ENCODE results near the gene MTCH2. TPM values are rescaled to one million over a fixed set of nuclear protein-coding genes. Genes with fewer than 3 reads are reported as not detected.

MTCH2 gene
- 61.4 and 64.6 TPM in 2 replicates for total RNA-seq

DNA sequence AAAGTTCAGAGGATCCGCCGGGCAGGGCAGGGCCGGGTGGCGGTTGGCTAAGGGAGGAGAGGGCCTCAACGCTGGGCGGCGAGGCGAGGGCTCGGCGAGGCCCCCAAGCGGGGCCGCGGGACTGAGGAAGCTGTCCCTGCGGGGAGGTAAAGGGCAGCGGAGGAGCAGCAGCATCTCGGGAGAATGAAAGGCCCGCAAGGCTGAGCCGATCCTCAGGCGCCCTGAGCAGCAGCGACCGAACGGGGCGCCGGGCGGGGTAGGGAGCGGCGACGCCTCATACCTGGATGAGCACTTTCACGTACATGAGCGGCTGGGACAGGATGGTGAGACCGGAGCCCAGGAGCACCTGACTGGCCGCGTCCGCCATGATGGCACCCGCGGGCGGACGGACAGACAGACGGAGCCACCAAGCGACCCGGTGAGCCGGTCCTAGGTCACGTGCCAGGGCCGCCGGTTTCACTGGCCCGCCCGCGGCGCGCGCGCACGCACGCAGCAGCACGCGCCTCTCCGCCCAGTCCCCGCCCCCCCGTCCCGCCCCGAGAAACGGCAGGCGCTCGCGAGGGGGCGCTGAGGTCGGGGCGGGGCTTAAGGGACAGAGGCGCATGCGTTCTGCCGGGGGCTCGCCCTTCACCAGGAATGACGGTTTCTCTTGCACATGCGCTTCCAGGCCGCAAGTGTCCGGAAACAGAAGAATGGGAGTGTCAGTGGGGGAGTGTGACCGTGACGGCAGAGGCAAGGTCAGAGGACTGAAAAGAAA, at the start of gene MTCH2:
Gene MTCH2 (minus strand): TSS at position 461 of the 757 bp plus-strand sequence. CDS start 94 bp downstream, at position 367.

DNA sequence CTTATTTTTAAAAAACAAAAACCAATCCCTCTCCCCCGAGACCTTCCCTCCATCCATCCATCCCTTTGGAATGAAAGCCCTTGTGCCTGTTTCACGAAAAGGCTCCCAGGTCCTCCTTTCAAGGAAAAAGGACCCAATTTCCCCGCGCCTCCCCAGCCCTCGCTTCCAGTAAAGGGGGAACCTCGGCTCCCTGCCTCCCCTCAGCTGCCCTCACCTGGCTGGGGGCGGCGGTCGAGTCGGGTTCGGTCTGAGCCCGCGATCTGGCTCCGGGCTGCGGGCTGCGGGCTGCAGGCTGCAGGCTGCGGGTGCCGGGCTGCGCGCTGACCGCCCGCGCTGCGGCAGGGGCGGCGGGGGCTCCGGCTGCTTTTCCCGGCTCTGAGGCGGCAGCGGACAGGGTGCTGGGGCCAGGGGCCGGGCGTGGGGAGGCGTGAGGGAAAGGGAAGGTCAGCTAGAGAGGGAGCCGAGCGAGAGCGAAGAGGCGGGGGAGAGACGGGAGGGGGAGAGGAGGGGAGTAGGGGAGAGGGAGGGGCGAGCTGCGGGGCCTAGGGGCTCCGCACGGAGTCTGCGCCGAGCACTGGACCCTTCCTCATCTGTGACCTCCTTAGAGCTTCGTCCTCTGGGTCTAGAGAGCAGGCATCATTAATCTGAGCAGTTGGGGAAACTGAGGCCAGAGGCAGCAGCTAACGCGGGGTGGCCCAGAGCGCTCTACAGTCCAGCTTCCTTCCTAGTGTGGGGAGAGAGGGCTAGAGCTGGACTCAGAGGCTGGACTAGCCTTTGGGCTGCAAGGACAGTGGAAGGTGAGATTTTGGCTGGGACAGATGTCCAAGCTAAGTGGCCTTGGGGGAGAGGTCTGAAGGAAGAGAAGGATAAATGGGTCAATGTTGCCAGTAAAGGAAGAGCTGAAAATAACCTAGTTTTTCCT, 48.2 kb downstream of the MTCH2 start, which contains the start of gene C1QTNF4:
Gene C1QTNF4 (minus strand): TSS at position 478 of the 922 bp plus-strand sequence. CDS start 3,601 bp downstream, outside the sequence.

DNA sequence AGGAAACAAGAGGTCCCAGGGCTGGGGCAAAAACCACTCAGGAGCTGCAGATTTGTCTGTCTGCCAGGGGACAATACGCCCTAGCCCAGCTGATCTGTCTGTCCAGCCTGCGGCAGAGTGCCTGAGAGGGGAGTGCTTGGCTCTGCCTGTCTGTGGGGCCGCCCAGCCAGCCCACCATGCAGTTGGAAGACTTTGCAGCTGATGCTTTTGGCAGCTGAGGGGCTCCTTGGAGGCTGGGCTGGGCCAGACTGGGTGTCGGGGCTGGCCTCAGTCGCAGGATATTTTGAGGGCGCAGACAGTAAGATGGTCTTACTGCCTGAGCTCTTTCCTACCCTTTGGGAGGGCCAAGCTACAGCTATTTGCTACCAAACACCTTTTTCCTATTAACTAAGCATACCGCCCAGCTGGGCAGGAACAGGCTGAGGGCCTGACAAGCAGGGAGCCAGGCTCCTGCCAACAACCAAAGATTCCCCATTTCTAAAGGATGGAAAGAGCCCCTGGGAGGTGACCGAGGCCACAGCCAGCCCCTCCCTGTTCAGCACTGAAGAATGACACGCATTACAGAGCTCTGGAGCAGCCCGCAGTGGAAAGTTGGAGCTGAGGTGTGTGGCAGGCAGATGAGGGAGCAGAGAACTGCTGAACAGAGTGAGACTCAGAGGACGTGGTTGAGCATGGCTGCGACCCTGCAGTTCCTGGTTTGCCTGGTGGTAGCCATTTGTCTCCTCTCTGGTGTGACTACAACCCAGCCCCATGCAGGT, 56.1 kb downstream of the MTCH2 start, which contains the start of gene FAM180B:
Gene FAM180B (plus strand): TSS at position 581 of the 758 bp plus-strand sequence. CDS start 91 bp downstream, at position 672.

DNA sequence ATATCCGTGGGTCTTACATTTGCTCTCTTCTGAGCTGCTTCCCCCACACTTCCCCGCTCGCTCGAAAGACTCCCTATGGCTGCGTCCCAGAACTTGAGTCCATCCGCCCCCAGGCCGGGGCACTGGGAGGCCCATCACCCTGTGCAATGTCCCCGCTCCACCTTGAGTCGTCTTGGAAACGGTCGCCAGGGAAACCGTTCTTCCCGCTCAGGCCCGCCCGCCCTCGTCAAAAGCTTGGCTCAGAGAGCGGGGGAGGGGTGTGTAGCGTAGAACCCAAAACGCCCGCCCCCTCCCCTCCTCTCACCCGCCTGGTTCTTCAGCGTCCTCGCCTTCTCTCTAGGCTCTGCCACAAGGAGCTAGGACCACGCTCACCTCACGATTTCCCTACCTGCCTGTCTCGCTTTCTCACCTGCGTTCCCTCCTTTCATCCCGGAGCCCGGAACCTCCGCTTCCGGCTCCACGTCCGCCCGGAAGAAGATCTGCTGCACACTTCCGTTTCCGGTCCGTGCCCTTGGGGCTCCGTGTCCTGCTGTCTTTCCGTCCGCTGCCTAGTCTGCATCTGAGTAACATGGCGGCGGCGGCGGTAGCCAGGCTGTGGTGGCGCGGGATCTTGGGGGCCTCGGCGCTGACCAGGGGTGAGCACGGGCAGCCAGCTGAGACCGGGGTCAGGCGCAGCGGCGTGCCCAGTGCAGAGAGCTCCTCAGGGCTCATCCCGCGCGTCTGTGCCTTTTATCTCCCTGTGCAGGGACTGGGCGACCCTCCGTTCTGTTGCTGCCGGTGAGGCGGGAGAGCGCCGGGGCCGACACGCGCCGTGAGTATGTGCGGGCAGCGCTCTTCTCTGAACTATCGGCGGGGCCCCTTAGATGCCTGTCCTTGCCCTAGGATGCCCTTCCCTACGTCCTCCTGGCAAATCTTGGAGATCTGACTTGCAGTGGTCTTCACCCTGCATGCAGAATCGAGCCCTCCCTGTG, 63.5 kb downstream of the MTCH2 start, which contains the start of the genes KBTBD4 and NDUFS3:
Gene KBTBD4 (minus strand): TSS at position 447 of the 971 bp plus-strand sequence. CDS start 19 bp downstream, at position 428.
Gene NDUFS3 (plus strand): TSS at position 551 of the 971 bp plus-strand sequence. CDS start 18 bp downstream, at position 569.

Other genes starting within 250 kb of the MTCH2 start
- gene SLC39A13, start 234.0 kb downstream of the MTCH2 start, total RNA-seq: 111 and 118 TPM in 2 replicates
- gene PSMC3, start 216.1 kb downstream of the MTCH2 start, total RNA-seq: 105 and 200 TPM in 2 replicates
- gene RAPSN, start 193.4 kb downstream of the MTCH2 start, total RNA-seq: 3.6 TPM in 1 of 2 replicates, not detected in the other
- 58.6 and 60.2 TPM in 2 replicates for gene CELF1, start 89.4 kb downstream of the MTCH2 start, total RNA-seq
- 115 and 134 TPM in 2 replicates for gene PTPMT1, start 77.0 kb downstream of the MTCH2 start, total RNA-seq
- gene KBTBD4, start 63.6 kb downstream of the MTCH2 start, total RNA-seq: 21.1 and 26.2 TPM in 2 replicates
- 60.6 and 72.5 TPM in 2 replicates for gene NDUFS3, start 63.5 kb downstream of the MTCH2 start, total RNA-seq
- gene FAM180B, start 55.9 kb downstream of the MTCH2 start, total RNA-seq: 0.40 TPM in 1 of 2 replicates, not detected in the other
- gene C1QTNF4, start 48.1 kb downstream of the MTCH2 start, total RNA-seq: 3.6 and 6.3 TPM in 2 replicates
- 0.64 and 0.78 TPM in 2 replicates for gene AGBL2, start 72.8 kb upstream of the MTCH2 start, total RNA-seq
- 27.7 and 52.2 TPM in 2 replicates for gene FNBP4, start 124.8 kb upstream of the MTCH2 start, total RNA-seq
- 15.5 and 16.3 TPM in 2 replicates for gene NUP160, start 205.8 kb upstream of the MTCH2 start, total RNA-seq

All from epithelial cell of alveolus of lung (primary cell).